Activated effector memory CD4-positive, alpha-beta T cell treated with anti-CD3 and anti-CD28 coated beads, Interleukin-2, amount 50 U/mL, for 16 hours (primary cell): ENCODE data around the gene ADIRF.
"Not testable (repeated sequence)": the region's sequence is repeated elsewhere in the genome, so short reads cannot be mapped to it uniquely, and the experiment has no call there.

ENCODE experiments used
- DNase-seq: peaks from one replicate; pipeline ENCODE4 v3.0.0-alpha.2; 2020

Gene ADIRF

GRCh38 chr10:86946213-86947155, 21.8 kb upstream of the ADIRF start:
- peak; percentile 41 for DNase-seq

DNA sequence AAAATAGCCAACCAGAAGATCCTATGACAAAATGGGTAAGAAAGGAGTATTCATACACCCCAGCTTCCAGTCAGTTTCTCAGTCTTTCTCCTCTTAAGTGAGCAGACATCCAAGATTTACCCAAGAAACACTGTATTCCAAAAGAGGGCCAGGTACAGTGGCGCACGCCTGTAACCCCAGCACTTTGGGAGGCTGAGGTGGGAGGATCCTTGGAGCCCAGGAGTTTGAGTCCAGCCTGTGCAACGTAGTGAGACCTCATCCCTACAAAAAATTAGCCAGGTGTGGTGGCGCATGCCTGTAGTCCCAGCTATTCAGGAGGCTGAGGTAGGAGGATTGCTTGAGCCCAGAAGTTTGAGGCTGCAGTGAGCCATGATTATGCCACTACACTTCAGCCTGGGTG, 20.5 kb upstream of the ADIRF start:
- peak; percentile 2 for DNase-seq

DNA sequence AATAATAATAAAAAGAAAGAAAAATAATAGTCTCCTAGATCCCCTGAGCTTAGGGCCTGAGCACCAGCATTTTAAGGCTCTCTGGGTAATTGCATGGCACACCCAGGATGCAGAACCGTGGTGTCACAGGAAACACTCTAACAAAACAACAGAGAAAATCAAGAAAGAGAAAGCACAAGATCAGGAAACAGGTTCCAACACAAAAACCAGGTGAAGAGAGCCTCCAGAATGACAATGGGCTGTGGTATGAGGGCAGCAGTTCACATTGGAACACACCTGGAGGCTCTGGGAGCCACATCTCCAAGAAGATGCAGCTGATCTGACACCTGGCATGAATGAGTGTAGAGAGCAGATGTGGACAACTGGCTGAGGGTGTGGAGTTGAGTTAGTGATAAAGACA, 17.9 kb upstream of the ADIRF start:
- DNase-seq, result peak; percentile 50

- peak; percentile 30 for DNase-seq
These were observed 17.0 kb upstream of the ADIRF start for GRCh38 chr10:86951184-86951761.

DNA sequence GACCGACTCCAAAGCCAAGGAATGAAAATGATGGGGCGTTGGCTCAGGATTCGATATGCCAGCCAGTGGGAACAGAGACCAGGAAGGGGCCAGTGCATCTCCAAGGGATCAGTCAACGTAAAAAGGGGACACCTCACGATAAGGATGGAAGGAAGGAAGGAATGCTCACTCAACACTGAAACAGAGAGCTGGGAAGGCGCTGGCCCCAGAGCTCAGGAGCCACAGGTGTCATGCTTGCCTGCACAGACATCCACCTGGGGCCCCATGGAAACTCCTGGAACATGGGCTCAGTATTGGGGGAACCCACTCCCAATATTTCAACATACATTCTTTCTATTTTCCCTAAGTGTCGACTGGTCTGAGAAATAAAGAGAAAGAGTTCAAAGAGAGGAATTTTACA, 16.2 kb upstream of the ADIRF start:
- DNase-seq, result peak; percentile 31

DNA sequence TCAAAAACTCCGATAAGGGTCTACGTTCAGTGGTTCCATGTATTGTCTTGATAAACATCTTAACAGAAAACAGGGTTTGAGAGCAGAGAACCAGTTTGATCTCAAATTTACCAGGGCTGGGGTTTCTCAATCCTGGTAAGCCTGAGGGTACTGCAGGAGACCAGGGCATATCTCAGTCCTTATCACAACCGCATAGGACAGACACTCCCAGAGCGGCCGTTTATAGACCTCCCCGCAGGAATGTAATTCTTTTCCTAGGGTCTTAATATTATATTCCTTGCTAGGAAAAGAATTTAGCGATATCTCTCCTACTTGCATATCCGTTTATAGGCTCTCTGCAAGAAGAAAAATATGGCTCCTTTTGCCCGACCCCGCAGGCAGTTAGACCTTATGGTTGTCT, 15.6 kb upstream of the ADIRF start:
- not testable (repeated sequence) for DNase-seq

DNA sequence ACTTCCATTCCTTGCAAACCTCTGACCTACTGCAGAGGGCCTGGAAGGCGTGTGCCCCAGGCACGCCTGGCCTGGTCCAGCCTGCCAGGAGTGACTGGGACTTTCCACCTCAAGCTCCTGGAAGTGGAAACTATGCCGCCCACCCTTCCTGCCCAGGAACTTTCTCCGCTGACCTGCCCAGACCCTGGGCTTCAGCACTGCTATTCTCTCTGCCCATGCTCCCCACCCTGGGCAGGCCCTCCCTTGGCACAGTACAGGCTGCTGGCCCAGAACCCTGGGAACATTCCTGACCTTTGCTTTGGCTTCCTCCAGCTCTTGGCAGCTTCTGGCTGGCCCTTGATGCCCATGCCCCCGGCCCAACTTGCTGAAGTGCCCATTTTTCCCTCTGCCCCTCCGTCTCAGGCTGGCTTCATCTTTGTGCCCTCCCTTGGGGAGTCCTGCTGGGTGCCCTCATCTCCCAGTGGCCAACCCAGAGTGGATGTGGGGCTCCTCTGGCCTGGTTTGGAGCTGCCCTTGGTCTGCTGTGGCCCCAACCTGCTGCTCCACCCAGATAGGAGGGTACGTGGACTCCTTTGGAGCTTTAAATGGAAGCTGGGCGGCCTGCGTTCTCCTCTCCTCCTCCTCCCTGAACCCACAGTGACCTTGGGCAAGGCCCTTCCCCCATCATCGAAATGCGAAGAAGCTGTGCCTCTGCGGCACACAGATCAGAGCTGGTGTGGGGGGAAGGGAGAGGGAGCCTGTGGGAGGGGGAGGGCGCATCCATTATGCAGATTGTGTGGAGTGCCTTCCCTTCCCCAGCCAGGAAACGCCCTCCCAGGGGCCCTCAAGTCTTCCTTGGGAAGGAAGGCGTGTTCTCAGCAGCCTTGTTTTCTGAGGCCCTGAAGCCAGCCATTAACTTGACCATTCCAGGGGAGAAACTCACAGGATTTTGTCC, 14.3 kb upstream of the ADIRF start:
- DNase-seq, result peak; percentile 43

- DNase-seq, result no peak
These were observed 13.4 kb upstream of the ADIRF start for GRCh38 chr10:86954681-86955500.

DNA sequence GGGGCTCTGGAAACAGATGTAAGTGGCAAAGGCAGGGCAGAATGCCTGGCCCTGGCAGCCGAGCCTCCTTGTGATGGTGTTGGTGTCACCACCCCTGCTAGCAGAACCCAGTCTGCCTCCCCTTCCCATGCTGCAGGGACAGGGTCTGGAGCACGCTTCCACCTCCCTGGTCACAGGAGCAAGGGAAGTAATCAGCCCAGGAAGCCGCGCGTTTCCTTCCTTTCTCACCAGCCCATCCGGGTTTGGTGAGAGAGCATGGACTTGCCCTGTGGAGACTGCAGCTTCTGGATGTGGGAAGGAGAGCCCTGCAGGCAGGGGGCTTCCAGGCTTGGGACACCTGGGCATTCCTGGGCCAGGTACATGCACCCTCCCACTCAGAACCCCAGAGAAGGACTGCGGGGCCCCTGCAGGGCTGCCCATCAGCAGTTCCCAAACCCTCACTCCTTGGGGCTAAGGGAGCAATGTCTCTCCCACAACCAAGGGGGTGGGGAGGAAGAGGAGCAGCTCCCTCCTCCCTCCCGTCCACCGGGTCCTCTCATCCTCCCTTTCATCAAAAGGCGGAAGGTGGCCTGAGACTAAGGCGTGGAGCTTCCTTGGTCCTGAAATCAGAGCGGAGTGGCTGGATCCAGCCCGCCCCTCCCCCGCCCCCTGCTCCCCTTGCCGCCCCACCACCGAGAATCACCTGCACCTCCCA, 12.6 kb upstream of the ADIRF start:
- no peak for DNase-seq

DNA sequence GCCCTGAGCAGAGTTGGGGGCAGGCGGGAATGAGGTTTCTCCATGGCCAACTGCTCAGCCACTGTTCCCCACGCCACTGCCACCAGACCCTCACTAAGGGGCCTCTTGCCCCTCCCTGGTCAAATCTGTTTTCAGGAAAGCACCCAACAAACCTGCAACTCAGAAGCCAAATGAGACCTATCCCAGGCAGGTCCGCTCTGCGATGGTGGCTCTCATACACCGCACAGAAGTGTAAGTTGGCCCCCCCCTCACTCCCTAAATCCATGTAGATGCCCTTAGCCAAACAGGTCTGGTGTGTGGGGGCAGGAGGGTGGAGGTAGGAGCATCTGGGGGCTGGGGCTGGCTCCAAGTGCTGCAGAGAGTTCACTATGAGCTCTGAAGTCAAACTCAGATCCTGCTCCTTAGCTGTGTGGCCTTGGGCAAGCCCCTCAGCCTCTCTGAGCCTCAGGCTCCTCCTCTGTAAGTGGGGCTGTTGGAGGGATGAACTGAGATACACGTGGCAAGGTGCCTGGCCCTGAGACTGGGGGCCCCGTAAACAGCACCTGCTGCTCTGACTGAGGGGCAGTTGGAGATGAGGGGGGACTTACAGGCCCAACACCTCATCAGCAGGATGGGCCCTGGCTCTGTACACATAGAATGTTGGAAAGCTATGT, 12.0 kb upstream of the ADIRF start:
- no peak for DNase-seq

- DNase-seq, result no peak
These were observed 11.3 kb upstream of the ADIRF start for GRCh38 chr10:86956848-86957448.

GRCh38 chr10:86957471-86958115, 10.7 kb upstream of the ADIRF start, which contains the start of gene MMRN2:
TSS of gene MMRN2 (minus strand) at chr10:86957615. CDS start at chr10:86957541, 74 bp downstream.
- DNase-seq, result no peak

GRCh38 chr10:86958116-86958900, 10.0 kb upstream of the ADIRF start, which contains the start of gene SNCG:
TSS of gene SNCG (plus strand) at chr10:86958599. CDS start at chr10:86958698, 99 bp downstream.
- DNase-seq, result peak; percentile 55

DNA sequence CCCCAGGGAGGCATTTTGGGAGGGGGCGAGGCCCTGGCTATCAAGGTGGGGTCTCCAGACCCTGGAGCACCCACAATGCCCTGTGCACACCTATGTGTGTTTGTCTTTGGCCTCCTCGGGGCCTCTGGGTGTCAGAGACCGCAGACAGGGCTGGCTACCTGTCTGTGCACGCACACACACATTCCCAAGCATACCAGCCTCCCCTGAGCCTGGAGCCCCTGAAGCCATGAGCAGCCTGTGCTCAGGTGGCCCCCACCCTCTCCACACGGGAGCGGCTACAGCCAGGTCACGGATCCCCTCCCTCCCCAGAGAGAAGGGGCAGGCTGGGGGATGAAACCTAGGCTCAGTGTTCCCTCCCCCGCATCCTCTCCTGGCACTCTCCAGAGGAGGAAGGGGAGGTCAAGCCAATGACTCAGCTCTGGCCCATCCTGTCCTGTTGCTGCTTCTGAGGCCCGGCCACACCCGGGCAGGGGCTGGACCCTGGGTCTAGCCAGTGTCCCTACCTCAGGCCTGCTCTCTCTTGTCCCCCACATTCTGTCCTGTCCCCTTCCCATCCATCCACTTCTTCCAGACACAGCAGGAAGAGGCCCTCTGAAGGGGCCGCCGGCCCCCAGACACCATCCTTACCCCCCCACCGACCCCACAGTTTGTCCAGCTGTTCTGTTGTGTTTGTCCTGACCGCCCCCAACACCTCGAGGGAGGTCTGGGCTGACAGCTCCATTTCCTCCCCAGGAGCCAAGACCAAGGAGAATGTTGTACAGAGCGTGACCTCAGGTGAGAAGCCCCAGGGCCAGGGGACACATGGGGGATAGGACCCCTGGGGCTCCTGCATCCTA, 9.2 kb upstream of the ADIRF start:
- peak; percentile 58 for DNase-seq

GRCh38 chr10:86959737-86960002, 8.6 kb upstream of the ADIRF start:
- DNase-seq, result peak; percentile 57

- peak; percentile 73 for DNase-seq
These were observed 8.0 kb upstream of the ADIRF start for GRCh38 chr10:86960003-86960862.

DNA sequence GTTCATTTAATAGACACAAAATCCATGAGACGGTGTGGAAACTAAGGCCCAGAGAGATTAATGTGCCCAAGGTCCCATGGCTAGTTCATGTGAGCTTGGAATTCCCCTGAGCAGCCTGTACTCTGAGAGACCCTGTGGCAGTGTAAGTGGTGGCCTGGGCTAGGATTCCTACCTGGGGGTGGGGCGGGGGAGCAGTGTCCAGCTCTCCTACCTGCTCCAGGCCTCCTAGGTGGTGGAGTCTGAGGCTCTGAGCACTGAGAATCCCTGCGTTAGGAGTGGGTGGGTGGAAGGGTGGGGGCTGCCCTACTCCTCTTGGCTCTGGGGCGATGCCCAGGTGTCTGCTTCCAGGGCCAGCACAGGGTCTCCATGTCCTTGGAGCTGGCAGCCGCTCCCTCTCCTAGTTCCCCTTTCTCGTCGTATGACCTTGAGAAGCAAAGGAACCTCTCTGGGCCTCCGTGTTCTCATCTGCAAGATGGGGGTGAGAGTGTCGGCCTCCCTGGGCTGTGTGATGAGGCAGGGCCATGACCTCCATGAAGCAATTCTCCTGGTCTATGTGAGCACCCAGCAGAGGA, 7.3 kb upstream of the ADIRF start:
- peak; percentile 45 for DNase-seq
